OCI-LY7 (cell line): ENCODE measurements around the gene TBCB.

Source experiments
- CTCF ChIP-seq: fragments of 200-600 bp; sonication (generic); conservative IDR thresholded peaks from 2 replicates; pipeline ENCODE4 v1.5.1; 2014; ENCODE audit warnings: mild to moderate bottlenecking, antibody characterized with exemption, low read length, moderate library complexity, mixed read lengths
- EZH2phosphoT487 ChIP-seq: fragments of 200-600 bp; sonication (generic); IDR thresholded peaks from 2 replicates; pipeline ENCODE4 v1.6.1; 2018; ENCODE audit warnings: low read depth, borderline replicate concordance, mild to moderate bottlenecking, mixed run types, antibody characterized with exemption, low read length, moderate library complexity, mixed read lengths

- TF ChIP-seq CTCF (no peak), EZH2phosphoT487 (no peak)
Observed at GRCh38 chr19:36106991-36107390, 8.3 kb upstream of the TBCB start.
